DOHH2 (cell line): ENCODE data around the gene CBX3.

Source experiments
- H3F3A ChIP-seq: fragments of 200-600 bp; sonication (generic), shearing (Covaris generic); 2 replicates; pipeline ENCODE4 v1.6.0; 2016; ENCODE audit warnings: antibody characterized with exemption, mild to moderate bottlenecking; ENCODE audit not compliant: control insufficient read depth, insufficient read depth
- H3K27ac ChIP-seq: fragments of 200-600 bp; sonication (generic); 2 replicates; pipeline ENCODE4 v1.5.1; 2014; ENCODE audit warnings: low read depth, mild to moderate bottlenecking, low read length, moderate library complexity
- H3K27me3 ChIP-seq: fragments of 200-600 bp; sonication (generic); 2 replicates; pipeline ENCODE4 v1.6.1; 2014; ENCODE audit warnings: mild to moderate bottlenecking, low read length, mixed read lengths; ENCODE audit not compliant: control insufficient read depth
- H3K36me3 ChIP-seq: fragments of 200-600 bp; sonication (generic); 2 replicates; pipeline ENCODE4 v1.6.1; 2014; ENCODE audit warnings: mild to moderate bottlenecking, low read length, moderate library complexity, mixed read lengths; ENCODE audit not compliant: control insufficient read depth
- H3K4me1 ChIP-seq: fragments of 200-600 bp; sonication (generic); 2 replicates; pipeline ENCODE4 v1.6.1; 2014; ENCODE audit warnings: mild to moderate bottlenecking, low read length, mixed read lengths; ENCODE audit not compliant: control insufficient read depth
- H3K4me2 ChIP-seq: fragments of 200-600 bp; sonication (generic); 2 replicates; pipeline ENCODE4 v1.6.0; 2014; ENCODE audit warnings: mild to moderate bottlenecking, low read length, moderate library complexity
- H3K4me3 ChIP-seq: fragments of 200-600 bp; sonication (generic); 2 replicates; pipeline ENCODE4 v1.5.1; 2014; ENCODE audit warnings: mild to moderate bottlenecking, low read length, mixed read lengths
- H3K79me2 ChIP-seq: fragments of 200-600 bp; sonication (generic); 2 replicates; pipeline ENCODE4 v1.6.1; 2014; ENCODE audit warnings: mild to moderate bottlenecking, low read length, mixed read lengths; ENCODE audit not compliant: control insufficient read depth
- H3K9me2 ChIP-seq: fragments of 200-600 bp; sonication (generic); replicated peaks from 2 replicates; pipeline ENCODE4 v1.6.1; 2014; ENCODE audit warnings: mild to moderate bottlenecking, low read length, mixed read lengths; ENCODE audit not compliant: control insufficient read depth
- H3K9me3 ChIP-seq: fragments of 200-600 bp; sonication (generic); 2 replicates; pipeline ENCODE4 v1.6.1; 2014; ENCODE audit warnings: antibody characterized with exemption, low read length, mixed read lengths; ENCODE audit not compliant: control insufficient read depth, insufficient read depth
- H4K20me1 ChIP-seq: fragments of 200-600 bp; sonication (generic); 2 replicates; pipeline ENCODE4 v1.6.0; 2014; ENCODE audit warnings: low read depth, mild to moderate bottlenecking, antibody characterized with exemption, low read length, moderate library complexity; ENCODE audit not compliant: control insufficient read depth, insufficient read depth
- EZH2phosphoT487 ChIP-seq: fragments of 200-600 bp; sonication (generic); IDR thresholded peaks from 2 replicates; pipeline ENCODE4 v1.6.1; 2017; ENCODE audit warnings: borderline replicate concordance, mild to moderate bottlenecking, antibody characterized with exemption, low read length, moderate library complexity, mixed read lengths
- TF ChIP-seq, protein P1 (sequence below): fragments of 200-600 bp; sonication (generic); IDR thresholded peaks from one replicate; pipeline ENCODE4 v1.5.1; 2014; ENCODE audit warnings: antibody characterized with exemption, mild to moderate bottlenecking, low read depth, low read length; ENCODE audit not compliant: poor library complexity, severe bottlenecking

CBX3 gene

DNA sequence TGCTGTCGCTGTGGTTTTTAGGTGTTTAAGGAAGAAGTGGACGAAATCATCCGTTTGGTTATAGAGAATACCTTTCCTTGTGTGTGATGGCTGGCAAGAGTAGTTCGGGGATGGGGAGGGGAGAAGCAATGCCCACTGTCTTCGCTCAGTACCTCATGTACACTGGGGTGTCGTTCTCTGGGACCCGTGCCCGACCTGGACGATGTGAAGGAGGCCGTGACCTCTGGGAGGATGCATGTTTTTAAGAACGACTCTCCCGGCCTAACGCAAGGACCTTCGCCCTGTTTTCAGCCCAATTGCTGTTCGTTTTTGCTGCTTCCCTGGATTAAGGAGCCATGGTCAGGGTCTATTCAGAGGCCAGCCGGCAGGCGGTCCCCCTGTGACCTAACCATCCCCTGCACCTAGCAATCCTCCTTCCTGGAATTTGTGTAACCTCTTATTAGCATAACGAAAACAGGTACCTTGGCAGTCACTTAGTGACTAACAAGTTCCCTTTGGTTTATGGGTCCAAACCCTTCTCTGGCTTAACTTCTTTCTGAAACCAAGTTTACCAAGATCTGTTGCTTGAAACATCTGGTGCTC is 48.2 kb upstream of the CBX3 start:
- Histone ChIP-seq H3K79me2 (peaks cover 62% of the 10 kb centered on the region), H3K27ac (peak overlapping the region; percentile 1; the same call in 1 of the 2 replicates), H3K9me2 (no peaks in the 10 kb centered on the region; the same call in 1 of the 2 replicates), H3K4me1 (peaks cover 65% of the 10 kb centered on the region), H3K4me3 (peak overlapping the region; percentile 74), H4K20me1 (no peaks in the 10 kb centered on the region), H3K36me3 (0 out of 2 replicates have a peak, but pooled peaks cover 5% of the 10 kb centered on the region), H3K9me3 (no peaks in the 10 kb centered on the region), H3F3A (peaks cover 25% of the 10 kb centered on the region), H3K27me3 (no peaks in the 10 kb centered on the region), H3K4me2 (peak overlapping the region; percentile 97)
- TF ChIP-seq, protein P1, sequence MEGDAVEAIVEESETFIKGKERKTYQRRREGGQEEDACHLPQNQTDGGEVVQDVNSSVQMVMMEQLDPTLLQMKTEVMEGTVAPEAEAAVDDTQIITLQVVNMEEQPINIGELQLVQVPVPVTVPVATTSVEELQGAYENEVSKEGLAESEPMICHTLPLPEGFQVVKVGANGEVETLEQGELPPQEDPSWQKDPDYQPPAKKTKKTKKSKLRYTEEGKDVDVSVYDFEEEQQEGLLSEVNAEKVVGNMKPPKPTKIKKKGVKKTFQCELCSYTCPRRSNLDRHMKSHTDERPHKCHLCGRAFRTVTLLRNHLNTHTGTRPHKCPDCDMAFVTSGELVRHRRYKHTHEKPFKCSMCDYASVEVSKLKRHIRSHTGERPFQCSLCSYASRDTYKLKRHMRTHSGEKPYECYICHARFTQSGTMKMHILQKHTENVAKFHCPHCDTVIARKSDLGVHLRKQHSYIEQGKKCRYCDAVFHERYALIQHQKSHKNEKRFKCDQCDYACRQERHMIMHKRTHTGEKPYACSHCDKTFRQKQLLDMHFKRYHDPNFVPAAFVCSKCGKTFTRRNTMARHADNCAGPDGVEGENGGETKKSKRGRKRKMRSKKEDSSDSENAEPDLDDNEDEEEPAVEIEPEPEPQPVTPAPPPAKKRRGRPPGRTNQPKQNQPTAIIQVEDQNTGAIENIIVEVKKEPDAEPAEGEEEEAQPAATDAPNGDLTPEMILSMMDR = no peak
- TF ChIP-seq EZH2phosphoT487 = no peak

DNA sequence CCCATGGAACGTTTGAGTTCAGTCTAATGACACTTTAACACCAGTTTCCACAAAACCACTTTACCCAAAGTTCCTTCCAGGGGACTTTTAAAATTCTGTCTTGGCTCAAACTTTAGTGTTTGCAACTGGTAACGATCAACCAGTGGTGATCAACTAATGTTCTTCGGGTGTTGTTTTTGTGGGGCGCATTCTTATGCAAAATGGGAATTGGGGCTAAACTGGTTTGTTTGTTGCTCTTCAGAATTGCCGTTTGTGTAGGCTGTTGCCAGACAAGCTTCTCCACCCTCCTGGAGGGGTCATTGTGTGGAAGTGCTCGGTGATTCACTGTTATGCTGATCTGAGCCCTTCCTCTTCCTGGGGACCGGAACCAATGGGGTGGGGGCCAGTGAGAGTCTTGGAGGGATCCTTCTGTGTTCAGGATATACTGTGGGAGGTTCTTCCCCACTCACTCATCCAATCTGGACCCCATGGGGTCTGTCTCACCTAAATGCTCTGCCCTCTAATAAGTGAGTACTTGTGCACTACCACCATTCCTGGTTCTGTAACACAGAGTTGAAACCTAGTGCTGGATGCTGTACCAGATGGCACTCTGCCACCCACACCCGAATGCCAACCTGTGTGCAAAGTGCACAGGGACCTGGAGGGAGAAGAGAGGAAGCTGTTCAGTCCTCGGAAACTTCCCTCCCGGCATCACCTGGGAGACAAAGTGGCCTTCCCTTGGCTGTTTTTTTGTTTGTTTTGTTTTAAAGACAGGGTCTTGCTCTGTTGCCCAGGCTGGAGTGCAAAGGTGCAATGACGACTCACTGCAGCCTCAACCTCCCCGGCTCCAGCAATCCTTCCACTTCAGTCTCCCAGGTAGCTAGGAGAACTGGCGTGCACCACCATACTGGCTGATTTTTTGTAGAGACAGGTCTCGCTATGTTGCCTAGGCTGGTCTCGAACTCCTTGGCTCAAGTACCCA is 47.4 kb upstream of the CBX3 start:
- Histone ChIP-seq H3F3A (peaks cover 25% of the 10 kb centered on the region), H3K27me3 (no peaks in the 10 kb centered on the region), H3K4me3 (peak overlapping the region; percentile 74), H3K27ac (0 out of 2 replicates have a peak overlapping the region, but pooled peaks have one; percentile 1), H3K79me2 (peaks cover 70% of the 10 kb centered on the region), H3K9me3 (no peaks in the 10 kb centered on the region), H4K20me1 (no peaks in the 10 kb centered on the region), H3K36me3 (0 out of 2 replicates have a peak, but pooled peaks cover 5% of the 10 kb centered on the region), H3K4me1 (peaks cover 73% of the 10 kb centered on the region), H3K4me2 (peak overlapping the region; percentile 97), H3K9me2 (no peaks in the 10 kb centered on the region; the same call in 1 of the 2 replicates)
- TF ChIP-seq EZH2phosphoT487 = no peak
- TF ChIP-seq, protein P1 = no peak

DNA sequence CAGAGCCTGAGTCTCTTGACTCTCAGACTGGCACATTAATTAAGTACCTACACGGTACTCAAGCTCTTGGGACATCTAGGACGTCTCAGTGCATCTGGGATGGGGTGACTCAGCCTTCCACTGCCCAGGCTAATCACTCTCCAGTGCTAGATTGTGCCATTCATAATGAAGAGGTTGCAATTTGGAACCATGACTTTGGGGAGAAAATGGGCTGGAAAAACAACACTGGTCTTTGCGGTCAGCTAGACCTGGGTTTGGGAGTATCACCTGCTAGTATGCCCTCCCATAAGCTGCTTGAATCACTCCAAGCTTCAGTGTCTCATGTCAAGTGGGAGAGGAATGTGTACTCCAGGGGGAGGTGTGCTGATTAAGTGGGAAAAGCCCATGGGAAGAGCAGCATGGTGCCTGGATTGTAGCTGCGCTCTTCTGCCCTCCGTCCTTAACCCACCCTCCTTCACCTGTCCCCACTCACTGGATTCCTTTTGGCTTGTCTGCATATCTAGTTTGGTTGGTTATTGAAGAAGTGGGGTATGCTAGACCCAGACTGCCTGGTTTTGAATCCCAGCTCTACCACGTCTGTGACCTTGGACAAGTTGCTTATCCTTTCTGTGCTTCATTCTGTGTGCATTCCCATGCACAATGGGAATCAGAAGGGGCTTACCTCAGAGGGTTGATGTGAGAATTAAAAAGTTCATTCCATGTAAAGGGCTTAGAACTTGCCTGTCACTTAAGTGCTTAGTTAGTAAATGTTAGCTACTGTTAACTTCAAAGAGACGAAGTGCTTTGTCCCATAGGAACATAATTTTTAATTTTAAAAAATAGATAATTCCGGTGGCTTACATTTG is 45.8 kb upstream of the CBX3 start:
- Histone ChIP-seq H3K9me2 (no peaks in the 10 kb centered on the region; the same call in 1 of the 2 replicates), H3K79me2 (peaks cover 86% of the 10 kb centered on the region), H3K27ac (peak overlapping the region; percentile 87), H3K4me3 (peak overlapping the region; percentile 75), H3K36me3 (0 out of 2 replicates have a peak, but pooled peaks cover 5% of the 10 kb centered on the region), H3K9me3 (no peaks in the 10 kb centered on the region), H3F3A (peaks cover 18% of the 10 kb centered on the region), H3K4me2 (peak overlapping the region; percentile 97), H3K4me1 (peaks cover 87% of the 10 kb centered on the region), H4K20me1 (no peaks in the 10 kb centered on the region), H3K27me3 (no peaks in the 10 kb centered on the region)
- TF ChIP-seq EZH2phosphoT487 = no peak
- TF ChIP-seq, protein P1 = no peak
